Measurements from ENCODE around the gene HHIPL1.

DNA sequence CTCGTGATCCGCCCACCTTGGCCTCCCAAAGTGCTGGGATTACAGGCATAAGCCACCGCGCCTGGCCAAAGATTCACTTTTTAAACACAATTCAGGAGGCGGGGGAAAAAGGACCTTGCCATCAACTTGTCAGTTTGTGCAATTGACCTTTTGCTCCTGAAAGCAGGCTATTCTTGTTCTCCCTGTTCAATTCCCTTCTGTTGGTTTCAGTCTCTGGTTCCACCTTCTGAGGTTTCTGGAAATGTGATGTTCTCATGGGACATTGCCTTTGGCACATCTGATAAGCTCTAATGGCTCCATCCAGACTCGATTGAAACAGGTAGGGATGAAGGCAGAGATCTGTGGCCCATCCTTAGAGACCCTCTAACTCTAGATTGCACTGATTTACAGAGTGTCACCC is 23.0 kb upstream of the HHIPL1 start:
- TF ChIP-seq, protein P1, sequence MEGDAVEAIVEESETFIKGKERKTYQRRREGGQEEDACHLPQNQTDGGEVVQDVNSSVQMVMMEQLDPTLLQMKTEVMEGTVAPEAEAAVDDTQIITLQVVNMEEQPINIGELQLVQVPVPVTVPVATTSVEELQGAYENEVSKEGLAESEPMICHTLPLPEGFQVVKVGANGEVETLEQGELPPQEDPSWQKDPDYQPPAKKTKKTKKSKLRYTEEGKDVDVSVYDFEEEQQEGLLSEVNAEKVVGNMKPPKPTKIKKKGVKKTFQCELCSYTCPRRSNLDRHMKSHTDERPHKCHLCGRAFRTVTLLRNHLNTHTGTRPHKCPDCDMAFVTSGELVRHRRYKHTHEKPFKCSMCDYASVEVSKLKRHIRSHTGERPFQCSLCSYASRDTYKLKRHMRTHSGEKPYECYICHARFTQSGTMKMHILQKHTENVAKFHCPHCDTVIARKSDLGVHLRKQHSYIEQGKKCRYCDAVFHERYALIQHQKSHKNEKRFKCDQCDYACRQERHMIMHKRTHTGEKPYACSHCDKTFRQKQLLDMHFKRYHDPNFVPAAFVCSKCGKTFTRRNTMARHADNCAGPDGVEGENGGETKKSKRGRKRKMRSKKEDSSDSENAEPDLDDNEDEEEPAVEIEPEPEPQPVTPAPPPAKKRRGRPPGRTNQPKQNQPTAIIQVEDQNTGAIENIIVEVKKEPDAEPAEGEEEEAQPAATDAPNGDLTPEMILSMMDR (IDR thresholded peaks at IDR 0.05): no peak
- TF ChIP-seq POLR2AphosphoS5 (IDR thresholded peaks at IDR 0.05): no peak
- TF ChIP-seq POLR2A (IDR thresholded peaks at IDR 0.05): no peak
- no peak for TF ChIP-seq EP300 (IDR thresholded peaks at IDR 0.05)
